HG03039 (cell line): Measurements from ENCODE around the gene PCSK4.

Source experiments
- ATAC-seq: cut with Tn5 transposase; IDR thresholded peaks from one replicate; pipeline ENCODE4 v1.9.1; 2021; ENCODE audit warnings: mild to moderate bottlenecking, moderate library complexity; ENCODE audit not compliant: unreplicated experiment

The PCSK4 gene

GRCh38 chr19:1457031-1457739, 33.0 kb downstream of the PCSK4 start:
- ATAC-seq, result no peak

GRCh38 chr19:1456121-1456900, 33.8 kb downstream of the PCSK4 start:
- ATAC-seq, result no peak

GRCh38 chr19:1455336-1456120, 34.6 kb downstream of the PCSK4 start:
- no peak for ATAC-seq

- ATAC-seq, result no peak
Observed at GRCh38 chr19:1455002-1455335, 35.2 kb downstream of the PCSK4 start.

GRCh38 chr19:1453525-1454364, 36.4 kb downstream of the PCSK4 start:
- no peak for ATAC-seq

GRCh38 chr19:1452802-1453524, 37.2 kb downstream of the PCSK4 start:
- ATAC-seq, result no peak

GRCh38 chr19:1451916-1452801, 38.0 kb downstream of the PCSK4 start:
- no peak for ATAC-seq

GRCh38 chr19:1450735-1451731, 39.1 kb downstream of the PCSK4 start:
- ATAC-seq, result no peak

GRCh38 chr19:1449467-1450442, 40.4 kb downstream of the PCSK4 start, which contains the start of gene APC2:
TSS of gene APC2 (plus strand) at chr19:1450121. CDS start at chr19:1453002, 2,881 bp downstream.
- ATAC-seq, result no peak

- ATAC-seq, result no peak
Observed at GRCh38 chr19:1447944-1448343, 42.2 kb downstream of the PCSK4 start.

- no peak for ATAC-seq
Observed at GRCh38 chr19:1447504-1447903, 42.6 kb downstream of the PCSK4 start.

- ATAC-seq, result no peak
Observed at GRCh38 chr19:1446713-1447481, 43.3 kb downstream of the PCSK4 start.

- ATAC-seq, result no peak
Observed at GRCh38 chr19:1445932-1446712, 44.0 kb downstream of the PCSK4 start.

GRCh38 chr19:1445185-1445931, 44.8 kb downstream of the PCSK4 start:
- ATAC-seq, result no peak
